Activated T-helper 1 cell treated with Interleukin-2 at 50 U/mL for 16 hours (primary cell): ENCODE results near the gene PCAT7.
"Not testable (repeated sequence)": the region's sequence is repeated elsewhere in the genome, so short reads cannot be mapped to it uniquely, and the experiment has no call there.

ENCODE experiments used
- DNase-seq: peaks from one replicate; pipeline ENCODE4 v3.0.0-alpha.2; 2020; ENCODE audit warnings: low read depth

PCAT7 gene

DNA sequence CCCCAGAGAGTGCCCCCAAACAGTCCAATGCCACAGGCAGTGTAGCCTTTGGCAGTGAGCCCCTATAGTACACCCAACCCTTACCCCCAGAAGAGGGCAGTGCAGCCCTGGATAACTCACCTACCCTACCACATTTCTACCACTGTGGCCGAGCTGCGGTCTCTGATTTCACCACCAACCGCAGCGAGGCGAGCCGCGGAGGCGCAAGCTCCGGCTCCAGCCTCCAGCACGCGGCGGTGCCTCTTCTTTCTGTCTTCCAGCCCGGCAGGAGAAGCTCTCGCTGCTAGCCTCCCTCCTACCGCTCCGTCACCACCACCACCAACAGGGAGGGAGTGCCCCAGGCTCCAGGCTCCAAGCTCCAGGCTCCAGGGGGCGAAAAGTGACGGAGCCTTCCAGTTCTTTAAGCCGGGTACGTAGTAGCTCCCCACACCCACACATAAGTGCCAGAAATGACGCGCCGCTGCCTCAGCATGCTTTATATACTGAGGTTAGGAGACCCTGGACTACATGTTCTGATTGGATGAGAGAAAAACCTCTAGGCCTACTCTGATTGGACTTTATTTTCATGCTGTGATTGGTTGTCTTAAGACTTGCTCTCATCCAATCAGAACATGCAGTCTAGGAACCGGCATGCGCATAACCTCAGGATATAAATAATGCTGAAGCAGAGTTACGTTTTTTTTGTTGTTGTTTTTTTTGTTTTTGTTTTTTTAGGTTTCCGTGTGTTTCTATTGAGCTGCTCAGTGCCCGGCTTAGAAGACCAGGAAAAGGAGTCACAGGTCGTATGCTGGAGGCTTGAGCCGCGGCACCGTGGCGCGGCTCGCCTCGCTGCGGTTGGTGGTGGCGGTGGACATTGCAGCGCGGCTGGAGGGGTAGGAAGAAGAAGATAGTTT lies at the start of gene PCAT7:
Gene PCAT7, plus strand, starts transcription at position 645 of the 893 bp plus-strand sequence.
- DNase-seq = no peak

DNA sequence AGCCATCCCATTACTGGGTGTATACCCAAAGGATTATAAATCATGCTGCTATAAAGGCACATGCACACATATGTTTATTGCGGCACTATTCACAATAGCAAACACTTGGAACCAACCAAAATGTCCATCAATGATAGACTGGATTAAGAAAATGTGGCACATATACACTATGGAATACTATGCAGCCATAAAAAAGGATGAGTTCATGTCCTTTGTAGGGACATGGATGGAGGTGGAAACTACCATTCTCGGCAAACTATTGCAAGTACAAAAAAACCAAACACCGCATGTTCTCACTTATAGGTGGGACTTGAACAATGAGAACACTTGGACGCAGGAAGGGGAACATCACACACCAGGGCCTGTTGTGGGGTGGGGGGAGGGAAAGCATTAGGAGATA lies 48.5 kb upstream of the PCAT7 start:
- not testable (repeated sequence) for DNase-seq

DNA sequence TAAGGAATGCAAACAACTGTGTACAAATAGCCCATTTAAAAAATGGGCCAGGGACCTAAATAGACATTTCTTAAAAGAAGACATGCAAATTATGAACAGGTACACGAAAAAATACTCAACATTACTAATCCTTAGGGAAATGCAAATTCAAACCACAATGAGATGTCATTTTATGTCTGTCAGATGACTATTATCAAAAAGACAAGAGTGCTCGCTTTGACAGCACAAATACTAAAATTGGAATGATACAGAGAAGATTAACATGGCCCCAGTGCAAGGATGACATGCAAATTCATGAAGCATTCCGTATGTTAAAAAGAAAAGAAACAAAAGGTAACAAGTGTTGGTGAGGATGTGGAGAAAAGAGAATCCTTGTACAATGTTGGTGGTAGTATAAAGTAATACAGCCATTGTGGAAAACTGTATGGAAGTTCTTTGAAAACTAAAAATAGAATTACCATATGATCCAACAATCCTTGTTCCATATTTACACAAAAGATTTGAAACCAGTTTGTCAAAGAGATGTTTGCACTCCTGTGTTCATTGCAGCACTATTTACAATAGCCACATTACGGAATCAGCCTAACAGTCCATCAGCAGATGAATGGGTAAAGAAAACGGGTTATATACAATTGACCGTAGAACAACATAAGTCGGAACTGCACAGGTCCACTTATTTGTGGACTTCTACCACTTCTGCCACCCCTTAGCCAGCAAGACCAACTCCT lies 47.2 kb upstream of the PCAT7 start:
- no peak for DNase-seq

DNA sequence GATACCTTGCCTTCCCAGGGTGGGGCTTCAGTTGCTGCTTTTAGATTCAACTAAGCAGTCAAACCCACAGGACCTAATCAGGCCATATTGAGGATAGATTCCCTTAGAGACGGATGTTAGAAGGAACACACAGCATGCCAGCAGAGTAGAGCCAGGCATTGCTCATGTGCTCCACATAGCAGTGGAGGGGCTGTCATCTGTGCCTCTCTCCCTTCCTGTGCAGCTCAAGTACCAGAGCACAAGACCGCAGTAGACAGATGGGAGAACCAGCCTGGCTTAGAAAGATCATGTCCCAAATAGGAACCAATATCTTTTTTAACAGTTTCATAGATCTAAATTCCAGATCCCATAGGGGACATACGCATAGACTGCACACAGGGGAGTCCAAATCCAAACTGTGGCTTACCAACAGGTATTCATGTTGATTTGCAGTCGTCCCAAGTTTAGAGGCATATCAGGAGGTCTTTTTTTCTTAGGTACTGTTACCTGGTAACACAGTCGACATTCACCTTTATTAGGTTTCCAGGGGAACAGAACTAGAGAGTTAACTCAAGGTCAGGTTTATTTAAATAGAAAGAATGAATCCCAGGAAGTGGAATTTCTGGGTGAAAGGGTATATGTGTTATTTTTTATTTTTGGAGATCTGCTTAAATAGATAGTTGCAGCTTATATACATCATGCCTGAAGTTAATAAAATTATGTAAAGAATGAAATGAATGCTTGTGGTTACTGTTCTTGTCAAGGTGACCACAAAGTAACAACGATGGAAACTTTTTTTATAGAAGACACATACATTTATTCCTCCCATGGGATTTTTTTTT lies 43.5 kb upstream of the PCAT7 start:
- no peak for DNase-seq

DNA sequence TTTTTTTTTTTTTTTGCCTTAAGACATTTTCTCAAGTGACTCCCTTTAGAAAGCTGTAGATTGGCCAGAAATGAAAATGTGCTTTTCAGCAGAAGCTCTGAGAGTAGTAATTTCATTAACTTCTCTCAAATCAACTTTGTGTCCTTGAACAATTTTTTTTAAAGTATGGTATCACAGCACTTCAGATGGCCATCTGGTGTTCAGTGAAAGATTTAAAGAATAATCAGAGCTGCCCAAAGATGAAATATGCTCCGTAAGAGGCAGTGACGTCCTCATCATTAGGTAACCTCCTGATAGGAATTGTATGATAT lies 43.0 kb upstream of the PCAT7 start:
- DNase-seq = no peak

DNA sequence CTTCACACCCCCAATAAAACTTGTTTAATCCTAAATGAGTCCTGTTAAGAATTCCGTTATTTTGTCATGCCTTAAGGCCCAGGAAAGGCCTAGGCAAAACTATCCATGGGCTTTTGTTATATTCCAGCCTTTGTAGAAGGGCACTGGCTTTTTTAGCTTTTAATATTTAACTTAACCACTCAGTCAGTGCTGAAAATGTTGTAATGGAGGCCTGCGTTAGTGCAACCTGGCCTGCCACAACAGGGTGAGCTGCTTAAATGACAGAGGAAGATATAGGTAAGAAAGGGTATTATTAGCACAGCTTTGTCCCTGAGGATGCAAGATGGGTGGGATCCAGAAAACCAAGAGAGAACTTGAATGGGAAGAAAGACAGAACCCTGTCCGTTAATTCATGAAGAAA lies 40.2 kb upstream of the PCAT7 start:
- no peak for DNase-seq

DNA sequence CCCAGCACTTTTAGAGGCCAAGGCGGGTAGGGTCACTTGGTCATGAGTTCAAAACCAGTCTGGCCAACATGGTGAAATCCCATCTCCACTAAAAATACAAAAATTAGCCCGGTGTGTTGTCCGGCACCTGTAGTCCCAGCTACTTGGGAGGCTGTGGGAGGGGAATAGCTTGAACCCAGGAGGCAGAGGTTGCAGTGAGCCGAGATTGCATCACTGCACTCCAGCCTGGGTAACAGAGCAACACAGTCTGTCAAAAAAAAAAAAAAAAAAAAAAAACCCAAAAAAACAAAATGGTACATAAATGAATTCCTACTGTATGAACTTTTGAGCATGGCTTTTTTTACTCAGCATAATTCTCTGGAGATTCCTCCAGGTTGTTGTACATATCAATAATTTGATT lies 37.6 kb upstream of the PCAT7 start:
- no peak for DNase-seq

DNA sequence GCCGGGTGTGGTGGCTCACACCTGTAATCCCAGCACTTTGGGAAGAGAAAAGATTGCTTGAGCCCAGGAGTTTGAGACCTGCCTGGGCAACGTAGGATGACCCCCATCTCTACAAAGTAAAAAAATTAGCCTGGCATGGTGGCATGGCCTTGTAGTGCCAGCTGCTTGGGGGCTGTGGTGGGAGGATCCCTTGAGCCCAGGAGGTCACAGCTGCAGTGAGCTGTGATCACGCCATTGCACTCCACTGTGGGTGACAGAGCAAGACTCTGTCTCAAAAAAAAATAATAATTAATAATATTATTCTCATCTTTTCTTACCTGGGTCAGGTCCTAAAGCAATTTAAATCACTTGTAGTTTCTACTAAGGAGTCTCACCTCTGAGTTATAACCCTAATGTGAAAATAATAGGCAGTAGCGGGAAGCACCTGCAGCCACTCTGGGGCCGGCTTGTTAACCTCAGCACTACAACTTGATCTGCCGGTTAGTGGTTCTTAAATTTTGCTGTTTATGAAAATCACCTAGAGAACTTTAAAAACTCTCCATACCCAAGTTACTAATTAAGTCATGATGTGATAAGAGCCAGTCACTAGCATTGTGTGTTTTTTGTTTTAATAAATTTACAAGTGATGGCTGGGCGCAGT lies 29.4 kb upstream of the PCAT7 start:
- DNase-seq = no peak

DNA sequence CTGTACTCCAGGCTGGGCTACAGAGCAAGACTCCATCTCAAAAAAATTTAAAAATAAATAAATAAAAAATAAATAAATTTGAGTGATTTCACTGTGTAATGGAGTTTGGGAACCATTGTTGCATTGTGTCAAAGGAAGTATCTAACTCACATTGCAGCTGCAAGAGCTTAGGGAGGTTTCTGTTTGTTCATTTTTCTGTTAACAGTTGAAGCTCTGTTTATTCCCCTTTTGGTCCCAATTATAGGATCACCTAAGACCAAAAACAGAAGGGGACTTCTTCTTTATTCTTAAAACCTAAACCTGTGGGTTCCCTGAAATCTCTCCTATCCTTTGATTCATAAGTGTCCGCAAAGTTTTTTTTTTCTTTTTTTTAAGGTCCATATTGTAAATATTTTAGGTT lies 28.6 kb upstream of the PCAT7 start:
- no peak for DNase-seq

DNA sequence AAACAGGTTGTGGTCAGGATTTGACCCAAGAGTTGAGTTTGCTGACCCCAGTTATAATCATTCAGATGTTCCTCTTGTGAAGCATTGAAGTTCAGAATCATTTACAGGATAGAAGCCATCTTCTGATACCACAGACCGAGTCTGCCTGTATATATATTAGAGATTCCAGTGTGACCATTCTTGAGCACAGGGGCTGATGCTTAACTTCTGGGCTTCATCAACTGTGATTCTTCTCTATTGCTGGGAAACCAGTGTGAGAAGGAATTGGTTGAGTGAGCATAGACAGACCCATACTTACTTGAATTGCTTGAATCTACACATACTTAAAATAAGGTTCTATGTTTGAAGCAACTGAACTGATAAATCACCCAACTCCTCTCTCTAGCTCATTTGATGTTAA lies 27.9 kb upstream of the PCAT7 start:
- no peak for DNase-seq

DNA sequence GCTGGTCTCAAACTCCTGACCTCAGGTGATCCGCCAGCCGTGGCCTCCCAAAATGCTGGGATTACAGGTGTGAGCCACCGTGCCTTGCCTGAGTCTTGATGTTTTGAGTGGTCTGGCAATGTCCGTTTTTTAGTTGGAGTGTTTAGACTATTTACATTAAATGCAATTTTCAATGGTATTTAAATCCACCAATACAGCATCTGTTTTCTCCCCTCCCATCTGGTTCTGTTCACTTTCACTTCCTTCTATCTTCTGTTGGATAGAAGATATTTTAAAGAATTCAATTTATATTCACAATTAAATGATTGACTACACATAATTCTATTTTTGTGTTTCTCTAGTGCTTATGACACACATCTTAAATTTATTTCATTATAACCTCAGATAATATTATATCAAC lies 26.0 kb upstream of the PCAT7 start:
- DNase-seq = no peak

DNA sequence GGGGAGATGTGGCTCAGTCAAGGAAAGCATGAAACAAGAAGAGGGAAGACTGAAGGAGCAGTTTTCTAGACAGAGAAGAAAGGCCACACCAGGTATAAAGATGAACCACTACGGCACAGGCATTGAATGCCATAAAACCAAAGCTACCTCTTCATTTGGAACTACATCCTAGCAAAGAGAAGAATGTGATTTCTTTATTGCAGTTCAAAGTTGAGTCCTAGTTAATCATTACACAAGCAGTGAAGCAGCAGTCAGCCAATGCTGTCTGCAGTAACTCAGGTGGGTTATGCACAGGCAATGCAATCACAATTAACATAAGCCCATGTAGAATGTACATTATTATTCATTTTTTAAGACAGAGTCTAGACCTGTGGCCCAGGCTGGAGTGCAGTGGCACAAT lies 21.7 kb upstream of the PCAT7 start:
- DNase-seq = no peak

DNA sequence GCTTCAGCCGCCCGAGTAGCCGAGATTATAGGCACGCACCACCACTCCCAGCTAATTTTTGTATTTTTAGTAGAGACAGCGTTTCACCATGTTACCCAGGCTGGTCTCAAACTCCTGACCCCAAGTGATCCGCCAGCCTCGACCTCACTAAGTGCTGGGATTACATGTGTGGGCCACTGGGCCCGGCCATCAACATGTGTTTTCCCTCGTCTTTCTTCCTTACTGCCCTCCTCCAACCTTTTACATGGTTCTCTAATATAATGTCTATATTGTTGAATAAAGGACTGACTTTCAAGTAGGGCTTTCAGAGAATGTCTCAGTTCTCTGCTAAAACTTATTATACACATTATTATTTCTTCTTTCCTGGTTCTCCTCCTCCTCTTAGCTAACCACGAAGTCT lies 21.3 kb upstream of the PCAT7 start:
- DNase-seq = no peak

DNA sequence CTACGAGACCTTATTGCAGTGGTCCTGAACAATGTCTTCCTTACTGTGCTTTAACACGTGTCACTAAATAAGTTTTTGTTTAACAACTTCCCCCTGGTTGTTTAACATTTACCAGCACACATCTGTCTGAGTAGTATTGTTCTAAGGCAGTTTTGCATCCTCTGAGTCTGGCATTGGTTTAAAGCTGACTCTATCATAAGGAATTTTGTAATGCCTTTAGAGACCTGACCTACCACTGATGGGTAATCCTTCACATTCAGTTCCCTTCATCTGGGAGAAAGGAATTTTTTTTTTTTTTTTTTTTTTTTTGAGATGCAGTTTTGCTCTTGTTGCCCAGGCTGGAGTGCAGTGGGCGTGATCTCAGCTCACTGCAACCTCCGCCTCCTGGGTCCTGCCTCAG lies 20.0 kb upstream of the PCAT7 start:
- DNase-seq = no peak

DNA sequence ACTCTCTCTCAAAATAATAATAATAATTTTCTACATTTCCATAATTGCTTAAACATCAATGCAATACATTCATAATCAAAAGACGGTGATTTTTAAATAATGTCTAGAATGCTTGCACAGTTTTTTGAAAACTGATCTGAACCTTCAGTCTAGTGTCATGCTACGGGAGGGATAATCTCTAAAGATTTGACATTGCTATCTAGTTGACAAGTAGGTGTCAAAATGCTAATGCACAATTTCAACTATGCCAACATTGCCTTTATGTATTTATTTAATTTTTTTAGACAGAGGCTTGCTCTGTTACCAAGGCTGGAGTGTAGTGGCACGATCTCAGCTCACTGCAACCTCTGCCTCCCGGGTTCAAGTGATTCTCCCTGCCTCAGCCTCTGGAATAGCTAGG lies 16.0 kb upstream of the PCAT7 start:
- DNase-seq = no peak

DNA sequence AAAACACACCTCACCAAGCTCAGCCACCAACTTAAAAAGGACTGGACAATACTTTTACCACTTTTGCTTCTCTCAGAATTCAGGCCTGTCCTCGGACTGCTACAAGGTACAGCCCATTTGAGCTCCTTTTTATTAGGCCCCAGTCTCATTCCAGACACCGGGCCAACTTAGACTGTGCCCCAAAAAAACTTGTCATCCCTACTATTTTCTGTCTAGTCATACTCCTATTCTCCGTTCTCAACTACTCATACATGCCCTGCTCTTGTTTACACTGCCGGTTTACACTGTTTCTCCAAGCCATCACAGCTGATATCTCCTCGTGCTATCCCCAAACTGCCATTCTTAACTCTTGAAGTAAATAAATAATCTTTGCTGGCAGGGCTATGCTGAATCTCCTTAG lies 10.5 kb upstream of the PCAT7 start:
- not testable (repeated sequence) for DNase-seq

DNA sequence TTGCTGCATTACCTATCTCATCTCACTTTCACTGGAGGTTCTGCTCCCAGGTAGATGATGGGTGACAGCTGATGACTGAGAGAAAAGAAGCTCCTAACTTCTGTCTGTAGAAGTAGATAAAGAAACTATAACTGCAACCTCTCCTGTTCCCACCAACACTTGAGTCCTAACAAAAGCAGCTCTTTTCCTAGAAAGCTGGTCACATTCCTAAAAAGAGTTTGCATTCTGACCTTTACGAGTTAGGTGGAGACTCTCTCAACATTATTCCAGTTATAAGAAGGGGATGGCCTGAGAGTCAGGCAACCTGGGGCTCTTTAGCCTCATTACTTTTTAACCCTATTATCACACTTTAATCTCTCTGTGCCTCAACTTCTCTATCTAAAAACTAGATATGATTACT lies 8.9 kb upstream of the PCAT7 start:
- no peak for DNase-seq

DNA sequence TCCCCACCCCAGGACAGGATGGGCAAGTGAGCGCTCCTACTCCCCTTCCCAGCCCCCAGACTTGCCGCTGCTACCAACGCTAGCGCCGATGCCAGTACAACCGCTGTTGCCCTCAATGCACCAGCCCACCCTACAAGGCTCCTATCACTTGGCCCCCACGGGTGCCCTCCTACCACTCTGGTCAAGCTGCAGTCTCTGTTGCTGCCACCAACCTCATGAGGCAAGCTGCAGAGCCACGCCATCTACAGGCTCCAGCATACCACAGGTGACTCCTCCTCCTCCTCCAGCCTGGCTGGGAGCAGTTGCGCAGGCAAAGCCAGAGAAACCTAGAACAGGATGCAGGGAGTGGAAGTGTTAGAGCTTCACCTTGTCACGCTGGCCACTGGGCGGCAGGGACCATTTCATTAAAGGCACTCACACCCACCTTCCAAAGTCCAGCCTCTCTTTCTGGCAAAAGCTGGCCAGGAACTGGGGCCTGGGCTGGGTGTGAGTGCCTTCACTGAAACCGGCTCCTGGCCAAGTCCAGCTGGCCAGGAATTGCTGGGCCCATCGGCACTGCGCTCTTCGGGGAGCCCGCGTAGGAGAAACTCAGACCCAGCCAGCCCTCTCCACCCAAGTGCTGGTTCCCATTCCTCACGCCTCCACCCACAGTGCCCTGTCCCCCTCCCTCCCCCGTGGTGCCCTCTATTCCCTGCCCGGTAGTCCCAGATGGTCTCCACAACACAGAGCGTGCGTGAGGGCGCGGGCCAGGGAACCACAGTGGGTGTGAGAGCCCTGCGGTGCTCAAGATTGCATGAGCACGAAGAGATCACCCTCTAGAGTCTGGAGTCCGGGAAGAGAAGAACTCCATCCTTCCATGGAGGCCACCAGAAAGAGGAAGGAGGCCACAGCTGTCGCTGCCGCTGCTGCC lies 1.6 kb upstream of the PCAT7 start:
- no peak for DNase-seq

DNA sequence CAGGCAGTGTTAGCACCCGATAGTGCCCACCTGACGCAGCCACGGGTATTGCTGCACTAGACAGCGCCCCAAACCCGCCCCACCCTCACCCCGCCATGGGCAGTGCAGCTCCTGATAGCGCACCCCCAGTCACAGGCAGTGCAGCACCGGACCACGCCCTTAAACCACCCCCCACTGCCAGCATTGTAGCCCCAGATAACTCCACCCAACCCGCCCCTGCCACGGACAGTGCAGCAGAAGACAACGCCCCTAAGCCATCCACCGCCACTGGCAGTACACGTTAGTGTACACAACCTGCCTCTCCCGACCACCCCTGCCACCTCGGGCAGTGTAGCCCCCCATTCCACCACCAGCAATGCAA lies 825 bp upstream of the PCAT7 start:
- no peak for DNase-seq

DNA sequence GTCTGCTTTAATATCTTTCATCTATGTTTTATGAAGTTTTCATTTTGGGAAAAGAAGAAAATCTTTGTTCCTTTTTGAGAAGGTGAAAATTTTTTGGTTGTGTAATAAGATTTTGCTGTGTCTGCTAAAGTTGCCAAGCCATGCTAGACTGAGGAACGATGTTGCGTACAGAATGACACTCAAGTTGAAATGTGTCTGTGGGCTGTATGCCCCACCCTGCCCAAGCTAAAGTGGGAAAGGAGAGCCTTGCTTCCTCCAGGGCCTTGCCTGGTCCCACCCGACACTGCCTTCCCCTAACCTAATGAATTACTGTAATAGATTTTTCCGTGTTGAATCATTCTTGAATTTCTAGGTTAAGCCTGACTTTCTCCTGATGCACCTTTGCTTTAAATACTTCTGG lies 2.5 kb downstream of the PCAT7 start:
- DNase-seq = no peak

DNA sequence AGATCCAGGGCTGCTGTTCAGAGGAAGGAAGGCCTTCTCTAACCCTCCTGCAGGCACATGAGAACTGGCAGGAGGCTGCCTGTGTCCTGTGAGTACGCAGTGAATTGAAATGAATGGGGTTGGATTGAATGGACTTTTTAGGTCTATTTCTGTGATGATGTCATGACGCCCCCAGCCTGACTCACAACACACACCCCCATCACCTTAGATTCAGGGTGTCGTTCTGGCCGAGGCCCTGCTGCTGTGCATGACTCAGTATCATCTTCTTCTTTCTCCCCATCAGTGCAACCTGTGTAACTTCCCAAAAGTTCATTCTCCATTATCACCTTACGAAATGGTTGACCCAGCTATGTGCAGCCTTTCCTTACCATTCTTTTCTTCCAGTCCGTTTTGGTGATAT lies 5.4 kb downstream of the PCAT7 start:
- DNase-seq = no peak
